Endodermal cell (in vitro differentiated cells): ENCODE results near the gene TMTC1. TPM values are rescaled to one million over a fixed set of nuclear protein-coding genes. Genes with fewer than 3 reads are reported as not detected.

Source experiments
- DNase-seq: peaks from one replicate; pipeline ENCODE4 v3.0.0-alpha.2; 2017
- H3K27ac ChIP-seq: 2 replicates; pipeline ENCODE4 v1.5.1; 2013; ENCODE audit warnings: mild to moderate bottlenecking, low read depth, low read length, moderate library complexity
- H3K27me3 ChIP-seq: 2 replicates; pipeline ENCODE4 v1.6.1; 2013; ENCODE audit warnings: mild to moderate bottlenecking, low read length, moderate library complexity; ENCODE audit not compliant: insufficient read depth, control insufficient read depth, poor library complexity, severe bottlenecking
- H3K36me3 ChIP-seq: 2 replicates; pipeline ENCODE4 v1.7.0; 2013; ENCODE audit warnings: mild to moderate bottlenecking, low read length, moderate library complexity; ENCODE audit not compliant: control insufficient read depth, insufficient read depth
- H3K4me1 ChIP-seq: one replicate; pipeline ENCODE4 v1.7.0; 2013; ENCODE audit warnings: low read length; ENCODE audit not compliant: control insufficient read depth, insufficient read depth
- H3K4me3 ChIP-seq: 2 replicates; pipeline ENCODE4 v1.5.1; 2013; ENCODE audit warnings: mild to moderate bottlenecking, low read length, moderate library complexity
- H3K9ac ChIP-seq: 2 replicates; pipeline ENCODE4 v1.6.1; 2013; ENCODE audit warnings: mild to moderate bottlenecking, low read length, moderate library complexity; ENCODE audit not compliant: poor library complexity, severe bottlenecking; ENCODE audit errors: extremely low read depth
- H3K9me3 ChIP-seq: 2 replicates; pipeline ENCODE4 v1.6.1; 2013; ENCODE audit warnings: mild to moderate bottlenecking, low read length, moderate library complexity; ENCODE audit not compliant: control insufficient read depth
- H3K27ac Mint-ChIP-seq: 2 replicates; pipeline ENCODE4 v1.8.0; 2020; ENCODE audit warnings: mixed read lengths
- H3K27me3 Mint-ChIP-seq: 2 replicates; pipeline ENCODE4 v1.8.0; 2021; ENCODE audit warnings: mild to moderate bottlenecking, mixed read lengths; ENCODE audit not compliant: insufficient read depth
- H3K36me3 Mint-ChIP-seq: 2 replicates; pipeline ENCODE4 v1.8.0; 2020; ENCODE audit warnings: low read depth, mixed read lengths
- H3K4me1 Mint-ChIP-seq: 2 replicates; pipeline ENCODE4 v1.8.0; 2020; ENCODE audit warnings: mixed read lengths
- H3K4me3 Mint-ChIP-seq: 2 replicates; pipeline ENCODE4 v1.8.0; 2020; ENCODE audit warnings: mild to moderate bottlenecking, moderate library complexity, mixed read lengths
- H3K9me3 Mint-ChIP-seq: 2 replicates; pipeline ENCODE4 v1.8.0; 2020; ENCODE audit warnings: mild to moderate bottlenecking, mixed read lengths
- WGBS, 2 experiments: methylation state at CpG; one replicate each; pipeline versions ENCODE4 v1.1.5 to v1.1.7; 2013; ENCODE audit warnings: missing lambda C conversion rate in 2 of 2, mixed read lengths in 1 of 2; ENCODE audit not compliant: insufficient coverage in 1 of 2, insufficient read length in 1 of 2; 5-methylcytosine and 5-hydroxymethylcytosine counted together
- total RNA-seq, 2 donors: library from RNA; stranded (reverse); fragmentation: NEBNext Ultra II Directional in 1 of 2; extraction: Animal tissue kit (Norgen Biotek cat#: 25700) in 1 of 2; gene quantifications; 2 replicates in 1 of 2; 3 replicates in 1 of 2; pipeline ENCODE4 v1.2.1, GENCODE V29; 2021
- TF ChIP-seq, protein P1 (sequence below): fragments of 200-600 bp; sonication (generic); conservative IDR thresholded peaks from 2 replicates; pipeline ENCODE4 v1.5.0; 2021; ENCODE audit warnings: antibody characterized with exemption, mild to moderate bottlenecking

TMTC1 gene
- total RNA-seq, 2 donors from 2014 or later: 31.6 to 71.0 TPM

DNA sequence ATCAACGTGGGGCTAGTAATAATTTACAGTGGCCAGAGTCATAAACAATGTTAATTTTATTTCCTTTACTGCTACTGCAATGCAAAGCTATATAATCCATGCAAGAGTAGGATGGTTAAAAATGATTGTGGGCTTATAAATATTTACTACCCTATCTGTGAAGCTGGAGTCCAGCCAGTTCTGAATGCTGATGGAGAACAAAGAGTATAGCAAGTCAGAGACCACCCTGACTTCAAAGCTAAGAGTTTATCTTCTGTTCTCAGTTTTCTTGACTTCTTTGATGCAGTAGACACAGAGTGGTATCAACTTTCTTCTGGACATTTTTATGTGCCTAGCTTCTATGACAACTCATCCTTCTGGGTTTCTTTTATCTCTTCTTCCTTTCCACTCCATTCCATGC is 252.3 kb downstream of the TMTC1 start:
- Histone ChIP-seq H3K4me3 (no peak overlapping the region), H3K4me1 (no peaks in the 10 kb centered on the region), H3K36me3 (peaks cover 19% of the 10 kb centered on the region), H3K27me3 (no peaks in the 10 kb centered on the region), H3K27ac (no peak overlapping the region), H3K9me3 (no peaks in the 10 kb centered on the region), H3K9ac (no peak overlapping the region)
- H3K27me3 Mint-ChIP-seq: no peaks in the 10 kb centered on the region
- H3K9me3 Mint-ChIP-seq: no peaks in the 10 kb centered on the region
- H3K27ac Mint-ChIP-seq: no peak overlapping the region
- H3K4me1 Mint-ChIP-seq: peaks cover 8% of the 10 kb centered on the region
- peaks cover 32% of the 10 kb centered on the region for H3K36me3 Mint-ChIP-seq
- TF ChIP-seq, protein P1, sequence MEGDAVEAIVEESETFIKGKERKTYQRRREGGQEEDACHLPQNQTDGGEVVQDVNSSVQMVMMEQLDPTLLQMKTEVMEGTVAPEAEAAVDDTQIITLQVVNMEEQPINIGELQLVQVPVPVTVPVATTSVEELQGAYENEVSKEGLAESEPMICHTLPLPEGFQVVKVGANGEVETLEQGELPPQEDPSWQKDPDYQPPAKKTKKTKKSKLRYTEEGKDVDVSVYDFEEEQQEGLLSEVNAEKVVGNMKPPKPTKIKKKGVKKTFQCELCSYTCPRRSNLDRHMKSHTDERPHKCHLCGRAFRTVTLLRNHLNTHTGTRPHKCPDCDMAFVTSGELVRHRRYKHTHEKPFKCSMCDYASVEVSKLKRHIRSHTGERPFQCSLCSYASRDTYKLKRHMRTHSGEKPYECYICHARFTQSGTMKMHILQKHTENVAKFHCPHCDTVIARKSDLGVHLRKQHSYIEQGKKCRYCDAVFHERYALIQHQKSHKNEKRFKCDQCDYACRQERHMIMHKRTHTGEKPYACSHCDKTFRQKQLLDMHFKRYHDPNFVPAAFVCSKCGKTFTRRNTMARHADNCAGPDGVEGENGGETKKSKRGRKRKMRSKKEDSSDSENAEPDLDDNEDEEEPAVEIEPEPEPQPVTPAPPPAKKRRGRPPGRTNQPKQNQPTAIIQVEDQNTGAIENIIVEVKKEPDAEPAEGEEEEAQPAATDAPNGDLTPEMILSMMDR: no peak
- no peak for DNase-seq
- WGBS, 2 experiments: no CpG with 5 or more reads among the region's 1 CpG
- no peak overlapping the region for H3K4me3 Mint-ChIP-seq

DNA sequence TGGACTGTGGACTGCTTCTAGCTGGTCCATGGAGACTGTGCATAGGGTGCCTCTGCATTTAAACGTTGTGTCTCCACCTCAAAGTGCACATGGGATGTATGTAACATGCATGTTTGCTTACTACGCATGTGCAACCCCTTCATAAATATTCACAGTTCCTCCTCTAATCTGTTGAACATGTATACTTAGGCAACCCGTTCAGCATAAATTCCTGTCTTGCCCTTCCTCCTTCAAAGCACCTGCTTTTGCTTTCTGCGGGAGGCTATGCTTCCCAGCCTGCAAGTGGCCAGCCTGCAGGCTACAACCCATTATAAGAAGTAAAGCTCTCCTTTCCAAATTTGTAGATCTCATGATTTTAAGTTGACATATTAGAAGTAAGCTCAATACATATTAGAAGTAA is 253.3 kb downstream of the TMTC1 start:
- no peak overlapping the region for H3K4me3 Mint-ChIP-seq
- peaks cover 23% of the 10 kb centered on the region for H3K36me3 Mint-ChIP-seq
- 92 to 100% methylated on average over 3 to 4 of the region's 4 CpGs for WGBS, 2 experiments
- DNase-seq: no peak
- H3K9me3 Mint-ChIP-seq: no peaks in the 10 kb centered on the region
- TF ChIP-seq, protein P1: no peak
- Histone ChIP-seq H3K9ac (no peak overlapping the region), H3K36me3 (peaks cover 11% of the 10 kb centered on the region), H3K4me3 (no peak overlapping the region), H3K27ac (no peak overlapping the region), H3K27me3 (no peaks in the 10 kb centered on the region), H3K9me3 (no peaks in the 10 kb centered on the region), H3K4me1 (no peaks in the 10 kb centered on the region)
- peaks cover 8% of the 10 kb centered on the region for H3K4me1 Mint-ChIP-seq
- H3K27ac Mint-ChIP-seq: no peak overlapping the region
- no peaks in the 10 kb centered on the region for H3K27me3 Mint-ChIP-seq

DNA sequence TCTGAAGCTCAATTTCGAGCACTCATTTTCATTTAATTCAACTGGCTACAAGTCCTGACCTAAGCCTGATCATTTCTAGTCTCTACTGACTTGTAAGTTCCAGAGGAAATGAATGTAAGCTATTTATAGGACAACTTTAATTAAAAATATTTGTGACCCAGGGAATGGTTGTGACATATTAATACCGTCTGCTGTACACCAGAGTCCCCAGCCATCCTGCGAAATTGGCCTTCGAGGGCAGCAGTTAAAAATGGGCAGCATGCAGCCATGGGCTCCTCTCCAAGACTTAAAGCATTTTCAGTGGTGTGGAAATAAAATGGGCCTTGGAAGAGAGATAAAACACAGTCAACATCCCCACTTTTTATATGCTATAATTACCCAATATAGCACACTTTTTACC is 255.6 kb downstream of the TMTC1 start:
- Histone ChIP-seq H3K4me1 (no peaks in the 10 kb centered on the region), H3K9me3 (no peaks in the 10 kb centered on the region), H3K27ac (no peak overlapping the region), H3K4me3 (no peak overlapping the region), H3K36me3 (no peaks in the 10 kb centered on the region), H3K9ac (no peak overlapping the region), H3K27me3 (no peaks in the 10 kb centered on the region)
- no peaks in the 10 kb centered on the region for H3K9me3 Mint-ChIP-seq
- no peak overlapping the region for H3K27ac Mint-ChIP-seq
- H3K27me3 Mint-ChIP-seq: no peaks in the 10 kb centered on the region
- H3K36me3 Mint-ChIP-seq: peaks cover 13% of the 10 kb centered on the region
- TF ChIP-seq, protein P1: no peak
- H3K4me1 Mint-ChIP-seq: peaks cover 8% of the 10 kb centered on the region
- no peak for DNase-seq
- H3K4me3 Mint-ChIP-seq: no peak overlapping the region
- WGBS, 2 experiments: 92 to 95% methylated on average over 3 to 4 of the region's 4 CpGs
